Measurements from ENCODE around the gene SLC39A8.
"Not testable (repeated sequence)": the region's sequence is repeated elsewhere in the genome, so short reads cannot be mapped to it uniquely, and the experiment has no call there.

SLC39A8 gene

DNA sequence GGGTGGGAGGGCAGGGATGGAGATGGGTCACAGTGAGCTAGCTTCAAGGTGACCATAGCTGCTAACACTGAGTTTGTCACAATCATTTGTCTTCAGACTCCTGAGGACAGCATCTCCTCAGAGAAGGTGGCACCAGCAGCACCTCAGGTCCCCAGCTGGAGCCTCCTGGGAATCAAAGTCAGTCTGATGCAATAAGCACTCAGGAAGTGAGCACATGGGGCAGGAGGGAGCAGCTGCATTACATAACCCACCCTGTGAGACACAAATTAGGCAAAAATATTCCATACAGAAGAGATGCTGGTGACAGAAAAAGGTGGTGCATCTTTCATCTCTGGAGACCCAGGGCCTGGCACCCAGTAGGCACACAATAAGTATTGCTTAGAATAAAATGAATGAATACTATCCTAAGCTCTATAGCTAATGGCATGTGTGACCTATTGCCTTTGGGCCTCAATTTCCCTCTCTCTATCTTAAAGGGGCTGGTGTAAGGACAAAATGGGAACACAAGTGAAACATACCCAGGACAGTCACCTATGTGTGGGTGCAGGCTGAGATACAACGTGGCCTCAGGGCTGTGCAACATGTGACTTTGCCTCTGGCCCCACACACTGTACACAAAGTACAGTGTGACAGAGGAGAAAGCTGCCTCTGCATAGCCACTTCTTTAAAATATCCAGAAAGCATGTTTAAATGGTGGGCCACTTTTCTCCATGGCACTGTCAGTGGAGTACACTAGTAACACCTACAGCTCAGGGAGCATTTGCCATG is 37.1 kb downstream of the SLC39A8 start:
- Histone ChIP-seq H3K27ac (no peak overlapping the region), H3K4me3 (no peak overlapping the region)

DNA sequence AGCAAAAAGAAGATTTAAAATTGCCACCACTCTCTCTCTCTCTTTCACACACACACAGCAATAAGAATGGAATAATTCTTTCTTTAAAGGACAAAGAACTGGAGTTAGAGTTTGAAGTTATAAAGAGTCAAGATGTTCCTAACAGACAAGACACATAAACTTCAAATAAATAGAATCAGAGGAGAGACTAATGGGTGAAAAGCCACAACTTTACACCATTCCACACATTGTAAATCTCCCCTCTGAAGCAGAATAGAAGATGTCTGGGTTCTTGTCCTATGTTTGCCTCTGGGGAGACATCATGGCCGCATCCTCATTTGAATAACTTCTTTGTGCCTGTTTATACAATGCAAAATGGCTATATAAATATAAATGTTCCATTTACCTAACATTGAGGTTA is 39.6 kb downstream of the SLC39A8 start:
- no peak overlapping the region for H3K4me3 ChIP-seq
- no peak overlapping the region for H3K27ac ChIP-seq

DNA sequence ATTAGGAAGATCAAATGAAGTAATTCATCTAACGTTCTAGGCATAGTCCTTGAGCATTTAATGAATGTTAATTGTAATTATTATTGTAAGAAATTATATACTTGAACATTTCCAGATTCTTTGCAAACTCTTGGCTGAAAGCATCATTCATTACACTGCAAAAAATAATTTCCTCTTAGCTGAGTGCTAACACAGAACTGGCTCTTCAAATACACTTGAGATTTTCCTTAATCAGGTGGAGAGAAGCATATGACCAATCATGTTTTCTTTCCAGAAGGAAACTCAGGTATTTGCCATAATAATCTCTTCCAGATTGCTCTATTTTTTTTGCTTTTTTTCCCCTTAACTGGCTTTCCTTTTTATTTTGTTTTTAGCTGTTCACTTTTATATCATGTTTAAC is 42.5 kb downstream of the SLC39A8 start:
- no peak overlapping the region for H3K27ac ChIP-seq

DNA sequence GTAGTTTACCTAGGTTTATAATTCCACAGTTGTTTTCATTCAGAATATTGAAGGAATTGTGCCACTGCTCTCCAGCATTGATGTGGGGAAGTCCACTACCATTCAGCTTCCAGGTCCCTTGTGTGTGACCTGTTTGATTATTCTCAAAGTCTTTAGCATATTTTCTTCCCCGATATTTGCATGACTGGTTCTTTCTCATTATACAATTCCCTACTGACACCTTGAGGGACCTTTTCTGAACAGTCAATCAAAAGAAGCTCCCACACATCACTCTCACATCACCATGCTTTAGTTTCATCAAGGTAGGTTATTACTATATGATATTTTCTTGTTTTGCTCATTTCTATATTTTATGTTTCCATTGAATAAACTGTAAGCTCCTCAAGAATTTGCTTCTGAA is 44.1 kb downstream of the SLC39A8 start:
- Histone ChIP-seq H3K27ac (no peak overlapping the region), H3K4me3 (no peak overlapping the region)

More for the DNA sequence above, 42.5 kb downstream of the SLC39A8 start:
- H3K4me3 ChIP-seq = no peak overlapping the region

DNA sequence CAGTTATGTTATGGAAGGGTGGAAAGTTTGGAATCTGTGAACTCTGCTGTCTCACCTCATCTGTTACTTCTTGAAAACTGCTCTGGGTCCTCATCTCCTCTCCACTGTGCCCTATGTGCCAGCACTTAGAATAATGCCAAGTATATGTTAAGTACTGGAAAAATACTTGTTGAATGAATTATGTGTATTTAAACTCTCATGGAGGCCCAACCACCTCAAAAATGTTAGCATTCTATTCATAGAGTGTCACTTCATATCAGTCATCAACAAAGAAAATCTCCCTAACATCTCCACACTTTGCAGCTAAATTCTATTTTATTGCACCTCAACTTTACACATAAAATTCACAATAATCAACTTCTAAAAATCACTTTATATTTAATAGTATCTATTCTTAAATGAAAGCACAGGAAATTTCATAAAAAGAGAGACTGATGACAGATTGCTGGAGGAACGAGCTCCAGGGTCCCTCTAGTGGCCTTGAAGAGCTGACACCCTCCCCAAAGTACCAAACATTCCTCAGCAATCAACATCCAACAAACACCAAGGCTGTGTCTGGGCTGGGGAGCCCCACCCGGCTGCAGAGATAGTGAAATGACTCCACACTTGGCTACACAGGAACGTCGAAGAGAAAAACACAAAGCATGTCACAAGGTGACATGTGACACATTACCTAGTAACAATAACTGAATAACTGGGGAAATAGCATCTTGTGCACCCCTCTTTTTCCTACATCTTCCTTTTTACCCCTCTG is 45.8 kb downstream of the SLC39A8 start:
- Histone ChIP-seq H3K4me3 (no peak overlapping the region), H3K27ac (no peak overlapping the region)

DNA sequence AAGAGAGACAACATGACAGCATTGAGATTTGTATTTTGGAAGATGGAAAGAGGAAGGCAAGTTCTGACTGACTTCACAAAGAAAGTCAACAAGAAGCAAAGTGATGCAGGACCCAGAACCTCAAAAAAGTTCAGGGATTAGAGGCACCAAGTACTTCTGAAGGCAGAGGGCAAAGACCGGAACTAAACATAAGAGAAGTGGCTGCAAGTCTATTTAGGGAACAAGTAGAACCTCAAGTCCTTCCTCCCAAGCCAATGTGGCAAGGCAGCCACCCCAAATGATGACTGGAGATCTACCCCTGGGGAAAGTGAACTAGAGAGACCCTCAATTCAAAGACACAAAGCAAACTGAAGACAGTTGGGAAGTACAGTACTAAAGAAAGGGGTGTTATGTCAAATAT is 46.6 kb downstream of the SLC39A8 start:
- Histone ChIP-seq H3K27ac (no peak overlapping the region), H3K4me3 (no peak overlapping the region)

DNA sequence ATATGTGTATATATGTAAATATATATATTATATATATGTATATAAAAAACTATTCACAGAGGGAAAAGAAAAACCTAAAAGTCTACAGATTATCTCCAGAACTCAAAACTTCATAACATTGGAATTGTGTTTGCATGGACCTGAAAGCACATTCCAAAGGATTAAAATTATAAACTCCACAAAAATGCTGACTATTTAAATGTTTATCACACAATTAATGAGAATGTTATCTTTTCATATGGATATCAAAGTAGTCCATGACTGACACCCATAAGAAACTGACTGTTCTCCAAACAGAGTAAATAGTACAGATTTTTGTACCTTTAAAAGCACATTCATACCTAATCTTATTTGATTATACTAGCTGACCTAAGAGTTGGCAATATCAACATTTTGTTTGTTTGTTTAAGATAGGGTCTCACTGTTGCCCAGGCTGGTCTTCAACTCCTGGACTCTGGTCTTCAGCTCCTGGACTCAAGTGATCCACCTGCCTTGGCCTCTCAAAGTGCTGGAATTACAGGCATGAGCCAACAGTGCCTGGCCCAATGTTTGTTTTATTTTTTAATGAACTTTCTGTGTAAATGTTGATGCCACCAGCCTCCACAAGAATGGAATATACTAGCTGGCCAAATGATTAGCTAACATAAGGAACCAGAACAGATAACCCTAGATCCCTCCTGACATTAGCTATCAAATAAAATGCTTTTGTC is 50.0 kb downstream of the SLC39A8 start:
- no peak overlapping the region for H3K27ac ChIP-seq

DNA sequence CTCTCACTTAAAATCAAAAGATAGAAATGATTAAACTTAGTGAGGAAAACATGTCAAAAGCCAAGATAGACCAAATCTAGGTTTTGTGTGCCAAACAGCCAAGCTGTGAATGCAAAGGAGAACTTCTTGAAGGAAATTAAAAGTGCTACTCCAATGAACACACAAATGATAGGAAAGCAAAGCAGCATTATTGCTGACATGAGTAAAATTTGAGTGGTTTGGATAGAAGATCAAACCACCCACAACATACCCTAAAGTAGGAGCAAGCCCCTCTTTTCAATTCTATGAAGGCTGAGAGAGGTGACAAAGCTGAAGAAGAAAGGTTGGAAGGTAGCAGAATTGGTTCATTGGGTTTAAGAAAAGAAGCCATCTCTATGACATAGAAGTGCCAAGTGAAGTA is 56.8 kb downstream of the SLC39A8 start:
- no peak overlapping the region for H3K27ac ChIP-seq
- no peak overlapping the region for H3K4me3 ChIP-seq

More for the DNA sequence above, 50.0 kb downstream of the SLC39A8 start:
- H3K4me3 ChIP-seq = no peak overlapping the region

DNA sequence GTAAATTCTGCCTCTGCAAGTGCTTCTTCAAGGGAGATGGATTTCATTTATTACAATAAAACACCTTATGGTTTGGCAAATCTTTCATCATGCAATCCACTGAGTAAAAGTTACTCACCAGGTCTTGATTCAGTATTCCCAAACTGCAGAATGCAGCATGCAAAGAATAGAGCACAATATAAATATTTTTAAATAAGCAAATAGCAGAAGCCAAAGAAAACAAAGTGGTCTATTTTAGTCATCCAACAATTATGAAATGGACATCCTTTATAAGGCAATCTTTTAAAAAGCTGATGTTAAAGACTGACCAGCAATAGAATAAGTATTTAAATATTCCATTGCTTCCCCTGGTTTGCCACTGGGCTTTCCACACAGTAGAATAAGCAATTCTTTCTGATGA is 59.5 kb downstream of the SLC39A8 start:
- Histone ChIP-seq H3K4me3 (no peak overlapping the region), H3K27ac (no peak overlapping the region)

DNA sequence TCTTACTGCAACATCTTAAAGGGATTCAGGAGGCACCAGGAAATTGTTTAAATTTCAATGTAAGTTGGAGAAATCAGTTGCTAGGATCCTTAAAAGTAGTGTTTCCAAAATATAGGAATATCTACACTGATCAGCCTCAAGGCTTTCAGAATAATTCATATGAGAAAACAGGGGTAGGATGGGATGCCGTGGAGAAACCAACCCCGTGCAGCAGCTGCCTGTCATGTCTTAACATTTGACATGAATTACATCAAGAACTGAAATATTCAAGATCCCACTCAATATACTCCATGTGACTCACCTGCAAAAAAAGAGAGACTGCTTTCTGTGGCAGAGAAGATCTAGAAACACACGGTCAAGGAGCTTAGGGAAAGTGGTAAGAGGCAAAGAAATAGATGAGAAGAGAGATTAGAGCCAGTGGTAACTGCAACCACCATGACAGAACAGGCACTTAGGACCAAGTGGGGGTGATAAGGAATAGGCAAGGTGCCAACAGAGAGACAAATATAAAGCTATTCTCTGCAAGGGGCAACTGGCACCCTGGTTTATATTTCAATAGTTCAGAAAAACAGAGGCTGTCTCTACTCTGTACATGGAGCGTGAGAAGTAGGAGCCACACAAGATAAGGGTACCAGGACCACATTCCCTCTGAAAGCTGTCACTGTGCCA is 64.0 kb downstream of the SLC39A8 start:
- Histone ChIP-seq H3K27ac (no peak overlapping the region), H3K4me3 (no peak overlapping the region)

DNA sequence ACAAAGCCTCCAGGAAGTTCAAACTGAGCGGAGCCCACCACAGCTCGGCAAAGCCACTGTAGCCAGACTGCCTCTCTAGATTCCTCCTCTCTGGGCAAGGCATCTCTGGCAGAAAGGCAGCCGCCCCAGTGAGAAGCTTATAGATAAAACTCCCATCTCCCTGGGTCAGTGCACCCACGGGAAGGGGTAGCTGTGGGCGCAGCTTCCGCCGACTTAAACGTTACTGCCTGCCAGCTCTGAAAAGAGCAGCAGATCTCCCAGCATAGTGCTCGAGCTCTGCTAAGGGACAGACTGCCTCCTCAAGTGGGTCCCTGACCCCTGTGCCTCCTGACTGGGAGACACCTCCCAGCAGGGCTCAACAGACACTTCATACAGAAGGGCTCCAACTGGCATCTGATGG is 72.0 kb downstream of the SLC39A8 start:
- not testable (repeated sequence) for H3K4me3 ChIP-seq, H3K27ac ChIP-seq

DNA sequence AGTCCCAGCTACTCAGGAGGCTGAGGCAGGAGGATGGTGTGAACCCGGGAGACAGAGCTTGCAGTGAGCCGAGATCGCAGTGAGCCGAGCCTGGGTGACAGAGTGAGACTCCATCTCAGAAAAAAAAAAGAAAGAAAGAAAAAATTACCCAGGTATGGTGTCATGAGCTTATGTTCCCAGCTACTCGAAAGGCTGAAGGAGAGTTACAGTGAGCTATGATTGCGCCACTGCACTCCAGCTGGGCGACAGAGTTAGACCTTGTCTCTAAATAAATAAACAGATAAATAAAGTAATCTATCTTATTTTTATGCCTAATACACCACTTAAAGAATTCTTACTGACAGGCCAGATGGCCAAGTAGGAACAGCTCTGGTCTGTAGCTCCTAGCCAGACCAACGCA is 73.0 kb downstream of the SLC39A8 start:
- H3K27ac ChIP-seq = no peak overlapping the region
- no peak overlapping the region for H3K4me3 ChIP-seq

DNA sequence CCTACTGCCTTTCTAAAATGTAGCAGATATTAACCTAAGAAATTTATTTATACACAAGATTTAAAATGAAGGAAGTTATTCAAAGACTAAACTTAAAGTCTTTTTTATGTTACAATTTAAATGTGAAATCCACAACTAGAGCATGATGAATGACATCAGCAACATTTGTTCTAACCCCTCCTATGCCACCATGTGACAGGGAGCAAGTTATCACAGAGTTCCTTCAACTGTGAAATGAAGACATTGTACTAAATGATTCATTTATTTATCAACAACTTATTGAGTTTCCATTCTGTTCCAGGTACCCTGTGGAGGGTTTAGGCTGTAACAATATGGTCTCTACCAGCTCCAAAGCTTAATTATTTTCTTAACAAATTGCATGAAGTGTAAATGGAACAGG is 76.9 kb downstream of the SLC39A8 start:
- H3K4me3 ChIP-seq = no peak overlapping the region

DNA sequence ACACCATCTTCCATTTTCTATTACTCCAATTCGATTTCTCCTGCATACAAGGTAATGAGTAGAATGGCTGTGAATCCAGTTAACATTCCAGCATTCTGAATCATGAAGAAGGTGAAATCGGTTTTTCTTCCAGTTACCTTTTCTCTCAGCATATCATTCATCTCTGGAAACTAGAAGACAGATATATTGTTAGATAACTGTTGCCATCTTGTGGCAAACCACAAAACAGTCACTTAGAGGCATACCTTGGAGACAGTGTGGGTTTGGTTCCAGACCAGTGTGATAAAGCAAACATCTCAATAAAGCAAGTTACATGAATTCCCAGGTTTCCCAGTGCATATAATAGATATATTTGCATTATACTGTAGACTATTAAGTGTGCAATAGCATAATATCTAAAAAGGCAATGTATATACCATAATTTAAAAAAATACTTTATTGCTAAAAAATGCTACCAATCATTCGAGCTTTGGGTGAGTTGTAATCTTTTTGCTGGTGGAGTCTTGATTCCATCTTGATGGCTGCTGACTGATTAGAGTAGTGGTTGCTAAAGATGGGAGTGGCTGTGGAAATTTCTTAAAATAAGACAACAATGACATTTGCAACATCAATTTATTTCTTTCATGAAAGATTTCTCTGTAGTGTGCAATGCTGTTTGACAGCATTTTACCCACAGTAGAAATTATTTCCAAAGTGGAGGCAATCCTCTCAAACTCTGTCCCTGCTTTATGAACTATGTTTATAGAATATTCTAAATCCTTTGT is 82.1 kb downstream of the SLC39A8 start:
- Histone ChIP-seq H3K4me3 (no peak overlapping the region), H3K27ac (no peak overlapping the region)

More for the DNA sequence above, 76.9 kb downstream of the SLC39A8 start:
- no peak overlapping the region for H3K27ac ChIP-seq

DNA sequence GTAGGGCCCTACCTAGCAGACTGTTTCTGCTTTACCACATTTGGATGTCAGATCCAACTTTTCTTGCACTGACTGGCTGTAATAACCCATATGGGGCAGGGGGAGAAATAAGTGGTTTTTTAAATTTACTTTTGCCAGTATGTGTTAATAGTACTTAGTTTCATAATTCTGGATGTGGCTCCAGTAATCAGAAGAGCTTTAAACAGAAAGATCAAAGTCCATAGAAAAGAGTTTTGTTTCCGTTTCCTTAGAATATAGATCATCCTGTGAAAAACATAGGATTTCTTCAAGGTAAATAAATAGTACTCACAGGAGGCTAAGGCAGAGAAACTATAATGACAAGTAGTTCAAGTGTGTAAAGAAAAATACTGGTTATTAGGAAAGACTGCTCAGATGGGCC is 85.6 kb downstream of the SLC39A8 start:
- Histone ChIP-seq H3K27ac (no peak overlapping the region), H3K4me3 (no peak overlapping the region)

DNA sequence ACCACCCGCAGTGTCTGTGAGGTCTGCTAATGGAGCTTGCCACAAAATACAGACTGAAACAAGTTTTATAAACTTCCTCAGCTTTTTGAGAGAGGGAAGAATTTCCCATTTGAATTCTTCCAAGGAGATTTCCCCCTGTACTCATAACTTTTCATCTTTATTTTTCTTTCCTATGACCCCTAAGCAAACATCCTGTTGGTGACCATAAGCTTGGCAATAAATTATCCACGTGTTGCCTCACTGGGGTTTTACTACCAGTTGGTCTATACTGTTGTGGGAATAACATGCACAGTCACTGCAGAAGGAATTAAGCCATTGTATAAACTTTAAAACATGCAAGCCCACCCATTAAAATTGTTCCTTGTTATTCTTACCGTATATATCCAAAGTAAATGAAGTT is 86.2 kb downstream of the SLC39A8 start:
- H3K27ac ChIP-seq = no peak overlapping the region
- H3K4me3 ChIP-seq = no peak overlapping the region

DNA sequence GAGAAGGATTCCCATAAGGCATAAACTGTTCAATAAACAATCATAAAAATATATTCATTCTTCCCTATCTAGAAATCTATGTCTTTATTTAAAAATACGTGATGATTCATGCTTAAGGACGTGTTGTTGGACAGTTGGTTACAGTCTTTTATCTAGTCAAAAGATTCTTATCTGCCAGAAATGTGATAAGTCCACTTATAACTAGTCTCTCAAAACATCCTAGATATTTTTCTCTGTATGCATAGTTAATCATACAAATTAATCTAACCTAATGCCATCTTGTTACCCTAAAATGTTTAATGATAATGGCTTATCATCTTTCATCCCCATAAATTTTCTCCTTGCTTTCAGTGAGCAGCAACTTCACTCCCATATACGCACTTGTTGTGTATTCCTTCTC is 89.0 kb downstream of the SLC39A8 start:
- H3K4me3 ChIP-seq = no peak overlapping the region
- no peak overlapping the region for H3K27ac ChIP-seq

DNA sequence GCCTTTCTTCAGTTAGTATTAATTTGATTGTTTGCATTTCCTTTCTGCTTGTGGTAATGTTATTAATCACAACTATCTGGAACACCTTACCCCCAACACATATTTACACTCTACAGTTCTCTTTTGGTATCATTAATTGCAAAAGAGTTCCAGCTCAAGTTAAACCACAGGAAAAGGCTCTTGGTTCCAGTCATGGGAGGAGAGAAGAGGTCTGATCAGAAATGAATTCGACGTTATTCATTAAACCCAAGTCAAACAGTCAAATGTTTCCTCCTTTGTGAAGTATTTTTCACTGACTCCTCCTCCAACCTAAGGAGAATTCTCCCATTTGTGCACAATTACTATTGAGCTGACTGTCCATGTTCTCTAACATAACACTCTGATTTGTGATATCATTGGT is 91.4 kb downstream of the SLC39A8 start:
- no peak overlapping the region for H3K4me3 ChIP-seq

DNA sequence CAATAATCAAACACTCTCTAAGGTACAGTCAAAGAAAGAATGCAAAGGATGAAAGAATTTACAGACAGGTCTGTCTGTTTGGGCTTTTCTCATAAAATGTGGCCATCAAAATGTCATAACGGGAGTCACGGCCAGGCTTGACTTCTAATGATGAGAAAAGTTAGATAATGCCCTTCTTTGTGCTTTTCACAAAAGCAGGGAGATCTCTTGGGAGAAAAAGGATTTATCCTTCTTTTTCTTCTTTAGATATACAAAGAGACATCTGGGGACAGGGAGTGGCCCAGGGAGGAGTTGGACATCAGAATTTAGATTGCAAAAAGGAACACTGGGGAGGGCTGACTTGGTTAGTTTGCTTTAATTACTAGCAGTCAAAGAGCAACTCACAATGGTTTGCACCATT is 93.1 kb downstream of the SLC39A8 start:
- no peak overlapping the region for H3K27ac ChIP-seq
- H3K4me3 ChIP-seq = no peak overlapping the region

More for the DNA sequence above, 91.4 kb downstream of the SLC39A8 start:
- no peak overlapping the region for H3K27ac ChIP-seq

DNA sequence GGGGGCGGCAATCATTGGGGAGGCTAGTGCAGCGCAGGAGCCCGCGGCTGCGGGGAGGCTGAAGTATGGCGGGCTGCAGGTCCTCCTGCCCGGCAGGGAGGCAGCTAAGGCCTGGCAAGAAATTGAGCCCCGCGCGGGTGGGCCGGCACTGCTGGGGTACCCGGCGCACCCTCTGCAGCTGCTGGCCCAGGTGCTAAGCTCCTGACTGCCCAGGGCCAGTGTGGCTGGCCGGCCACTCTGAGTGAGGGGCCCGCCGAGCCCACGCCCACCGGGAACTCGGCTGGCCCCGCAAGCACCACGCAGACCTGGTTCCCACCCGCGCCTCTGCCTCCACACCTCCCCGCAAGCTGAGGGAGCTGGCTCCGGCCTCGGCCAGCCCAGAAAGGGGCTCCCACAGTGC is 94.9 kb downstream of the SLC39A8 start:
- H3K4me3 ChIP-seq = no peak overlapping the region
- H3K27ac ChIP-seq = no peak overlapping the region

Measured in skin epidermis (tissue), 12 donors.